VCaP (cell line): Measurements from ENCODE around the gene RNF14.

Experiments used
- H3K27ac ChIP-seq: fragments of 450-650 bp; 2 replicates; pipeline ENCODE4 v1.5.1; 2017
- CTCF ChIP-seq: fragments of 450-650 bp; conservative IDR thresholded peaks from 2 replicates; pipeline ENCODE4 v1.5.1; 2017; ENCODE audit warnings: mild to moderate bottlenecking, moderate library complexity

Gene RNF14

GRCh38 chr5:141968914-141969608 lies at the start of gene RNF14:
Gene RNF14 (plus strand): TSS chr5:141969105. CDS start chr5:141973589, 4,484 bp downstream.
- peak within 1 kb of the TSS; percentile 90 for H3K27ac ChIP-seq
- peak; percentile 96 for TF ChIP-seq CTCF

GRCh38 chr5:141919218-141920119 lies 49.4 kb upstream of the RNF14 start:
- no peak overlapping the region for H3K27ac ChIP-seq
- no peak for TF ChIP-seq CTCF

GRCh38 chr5:141920771-141921170 lies 48.1 kb upstream of the RNF14 start:
- TF ChIP-seq CTCF: no peak

GRCh38 chr5:141922827-141923447 lies 46.0 kb upstream of the RNF14 start:
- peak overlapping the region; percentile 91 for H3K27ac ChIP-seq

More at GRCh38 chr5:141920771-141921170, 48.1 kb upstream of the RNF14 start:
- H3K27ac ChIP-seq: no peak overlapping the region

GRCh38 chr5:141923448-141924313 lies 45.2 kb upstream of the RNF14 start, which contains the start of gene DELE1:
Gene DELE1 (plus strand): TSS chr5:141923871. CDS start chr5:141923942, 71 bp downstream.
- H3K27ac ChIP-seq: peak within 1 kb of the TSS; percentile 91
- TF ChIP-seq CTCF: no peak

- no peak for TF ChIP-seq CTCF
- no peak overlapping the region for H3K27ac ChIP-seq
Measured at GRCh38 chr5:141926434-141926833, 42.5 kb upstream of the RNF14 start.

- TF ChIP-seq CTCF: no peak
- no peak overlapping the region for H3K27ac ChIP-seq
Measured at GRCh38 chr5:141928051-141928450, 40.9 kb upstream of the RNF14 start.
